CD8-positive, alpha-beta memory T cell (primary cell): ENCODE results near the gene RASA3. TPM values are rescaled to one million over a fixed set of nuclear protein-coding genes. Genes with fewer than 3 reads are reported as not detected.
A peak's percentile ranks its signal among the peaks of the same experiment; 100 is the strongest.

Experiments
- CTCF ChIA-PET: fragments of 350-600 bp; sonication (Branson Sonifier 250); formaldehyde crosslinking; loops from one replicate; lab custom pipeline; 2021; ENCODE audit warnings: antibody characterized with exemption; lab: Charles Lee
- POLR2A ChIA-PET: fragments of 350-600 bp; sonication (Branson Sonifier 250); formaldehyde crosslinking; loops from one replicate; lab custom pipeline; 2021; ENCODE audit warnings: antibody characterized with exemption; lab: Charles Lee
- DNase-seq, 5 donors: peaks; one replicate each; pipeline versions ENCODE4 v3.0.0 to v3.0.0-alpha.2; 2020 to 2022; ENCODE audit warnings: mixed read lengths in 1 of 5
- H3K27ac ChIP-seq: one replicate; pipeline ENCODE4 v1.7.0; 2013; ENCODE audit warnings: low read depth, mild to moderate bottlenecking, low read length, moderate library complexity
- H3K27me3 ChIP-seq: 2 replicates; pipeline ENCODE4 v1.7.0; 2013; ENCODE audit warnings: low read length, mild to moderate bottlenecking; ENCODE audit not compliant: insufficient read depth, poor library complexity, severe bottlenecking
- H3K36me3 ChIP-seq: 2 replicates; pipeline ENCODE4 v1.7.0; 2013; ENCODE audit warnings: mild to moderate bottlenecking, low read length, moderate library complexity; ENCODE audit not compliant: insufficient read depth
- H3K4me1 ChIP-seq: 2 replicates; pipeline ENCODE4 v1.7.0; 2013; ENCODE audit warnings: mild to moderate bottlenecking, low read length, moderate library complexity; ENCODE audit not compliant: insufficient read depth
- H3K4me3 ChIP-seq: 2 replicates; pipeline ENCODE4 v1.7.0; 2013; ENCODE audit warnings: mild to moderate bottlenecking, low read length
- H3K9me3 ChIP-seq: 2 replicates; pipeline ENCODE4 v1.7.0; 2013; ENCODE audit warnings: mild to moderate bottlenecking, low read length
- H3K27ac Mint-ChIP-seq, 8 donors: one replicate each; pipeline ENCODE4 v1.8.0; 2020 to 2021; ENCODE audit warnings: mixed read lengths in 8 of 8, mild to moderate bottlenecking in 6 of 8, inconsistent platforms in 3 of 8, moderate library complexity in 3 of 8
- H3K27me3 Mint-ChIP-seq, 2 donors: one replicate each; pipeline ENCODE4 v1.8.0; 2020 to 2021; ENCODE audit warnings: mixed read lengths in 2 of 2, mild to moderate bottlenecking in 1 of 2, moderate library complexity in 1 of 2
- H3K36me3 Mint-ChIP-seq, 3 donors: one replicate each; pipeline ENCODE4 v1.8.0; 2020 to 2021; ENCODE audit warnings: mixed read lengths in 3 of 3, inconsistent platforms in 1 of 3, mild to moderate bottlenecking in 1 of 3
- H3K4me1 Mint-ChIP-seq, 3 donors: one replicate each; pipeline ENCODE4 v1.8.0; 2020 to 2021; ENCODE audit warnings: mixed read lengths in 3 of 3, inconsistent platforms in 1 of 3, mild to moderate bottlenecking in 1 of 3
- H3K4me3 Mint-ChIP-seq, 7 donors: one replicate each; pipeline ENCODE4 v1.8.0; 2020 to 2021; ENCODE audit warnings: mixed read lengths in 7 of 7, mild to moderate bottlenecking in 6 of 7, moderate library complexity in 4 of 7, inconsistent platforms in 2 of 7
- H3K9me3 Mint-ChIP-seq, 5 donors: one replicate each; pipeline ENCODE4 v1.8.0; 2020 to 2022; ENCODE audit warnings: mixed read lengths in 5 of 5, mild to moderate bottlenecking in 3 of 5, moderate library complexity in 2 of 5, inconsistent platforms in 1 of 5
- polyA plus RNA-seq: library from polyadenylated mRNA; unstranded; fragments of 300-500 nt; fragmentation: Illumina TruSeq; gene quantifications from one replicate; pipeline ENCODE4 v1.2.3, GENCODE V29; 2021
- total RNA-seq, 2 experiments: library from RNA; stranded (reverse); gene quantifications; one replicate each; pipeline ENCODE4 v1.2.3, GENCODE V29; 2021

RASA3 gene
- total and polyA plus RNA-seq, 3 experiments from 2014 or later = 26.4 to 123 (median 27.1) TPM

GRCh38 chr13:114153485-114154080 lies 21.2 kb upstream of the RASA3 start:
- Mint-ChIP-seq H3K9me3 (no peaks in the 10 kb centered on the region), H3K36me3 (peaks cover 0 to 3% (median 0%) of the 10 kb centered on the region in 3 donors), H3K4me1 (peaks cover 72 to 84% (median 81%) of the 10 kb centered on the region in 3 donors), H3K4me3 (peak overlapping the region in 6 of 7 donors; percentile 2 to 52 (median 16)), H3K27ac (peak overlapping the region; percentile 12 to 91 (median 82)), H3K27me3 (peaks cover 0 to under 1% of the 10 kb centered on the region in 2 donors)
- H3K4me1 ChIP-seq = peaks cover 83% of the 10 kb centered on the region
- H3K4me3 ChIP-seq = no peak overlapping the region
- H3K36me3 ChIP-seq = no peaks in the 10 kb centered on the region
- H3K27me3 ChIP-seq = no peaks in the 10 kb centered on the region
- no peaks in the 10 kb centered on the region for H3K9me3 ChIP-seq
- ChIA-PET CTCF (interaction anchor here (1.2 kb wide), 1 partner anchor 32 kb away, joined by 3 read pairs; no protein-coding TSS in a partner anchor), POLR2A (no interaction called here)
- no peak overlapping the region for H3K27ac ChIP-seq
- DNase-seq = no peak

GRCh38 chr13:114152831-114153371 lies 20.5 kb upstream of the RASA3 start:
- ChIA-PET CTCF (interaction anchor here (1.1 to 1.4 kb wide), 4 partner anchors 8 to 70 kb away, joined by 3 to 4 read pairs (median 4); no protein-coding TSS in a partner anchor), POLR2A (interaction anchor here (1.6 kb wide), 1 partner anchor 22 kb away, joined by 4 read pairs; no protein-coding TSS in a partner anchor)
- Histone ChIP-seq H3K27me3 (no peaks in the 10 kb centered on the region), H3K4me3 (no peak overlapping the region), H3K9me3 (no peaks in the 10 kb centered on the region), H3K36me3 (no peaks in the 10 kb centered on the region), H3K27ac (no peak overlapping the region), H3K4me1 (peaks cover 81% of the 10 kb centered on the region)
- Mint-ChIP-seq H3K36me3 (peaks cover 0 to 3% (median 0%) of the 10 kb centered on the region in 3 donors), H3K4me3 (peak overlapping the region in 2 of 7 donors; percentile 15 to 34), H3K27me3 (peaks cover 0 to 2% of the 10 kb centered on the region in 2 donors), H3K9me3 (no peaks in the 10 kb centered on the region), H3K27ac (peak overlapping the region; percentile 39 to 99 (median 83)), H3K4me1 (peaks cover 73 to 84% (median 81%) of the 10 kb centered on the region in 3 donors)
- no peak for DNase-seq

- H3K4me1 ChIP-seq = peaks cover 80% of the 10 kb centered on the region
- Mint-ChIP-seq H3K4me1 (peaks cover 70 to 80% (median 77%) of the 10 kb centered on the region in 3 donors), H3K4me3 (peak overlapping the region in 1 of 7 donors; percentile 15), H3K27ac (peak overlapping the region; percentile 39 to 99 (median 89)), H3K27me3 (peaks cover 0 to 2% of the 10 kb centered on the region in 2 donors), H3K36me3 (peaks cover 0 to 3% (median 0%) of the 10 kb centered on the region in 3 donors), H3K9me3 (no peaks in the 10 kb centered on the region)
- POLR2A ChIA-PET = interaction anchor here (1.0 to 1.6 kb wide), 2 partner anchors 9 to 21 kb away, joined by 3 to 4 read pairs; no protein-coding TSS in a partner anchor
- no peaks in the 10 kb centered on the region for H3K9me3 ChIP-seq
- no peak overlapping the region for H3K4me3 ChIP-seq
- CTCF ChIA-PET = interaction anchor here (0.7 to 1.4 kb wide), 6 partner anchors 9 to 70 kb away, joined by 3 to 4 read pairs (median 4); no protein-coding TSS in a partner anchor
- H3K27ac ChIP-seq = no peak overlapping the region
- no peak for DNase-seq
- H3K36me3 ChIP-seq = no peaks in the 10 kb centered on the region
- H3K27me3 ChIP-seq = no peaks in the 10 kb centered on the region
Observed at GRCh38 chr13:114152285-114152645, 19.8 kb upstream of the RASA3 start.

GRCh38 chr13:114151565-114152284 lies 19.3 kb upstream of the RASA3 start:
- DNase-seq = peak in 4 of 5 donors; percentile 22 to 67 (median 60)
- H3K4me3 ChIP-seq = peak overlapping the region; percentile 25
- H3K4me1 Mint-ChIP-seq = peaks cover 71 to 78% (median 75%) of the 10 kb centered on the region in 3 donors
- ChIA-PET POLR2A (interaction anchor here (1.0 to 1.6 kb wide), 2 partner anchors 10 to 21 kb away, joined by 3 to 4 read pairs; no protein-coding TSS in a partner anchor), CTCF (interaction anchor here (0.7 to 1.7 kb wide), 9 partner anchors 9 to 74 kb away, joined by 3 to 6 read pairs (median 4); no protein-coding TSS in a partner anchor)
- no peaks in the 10 kb centered on the region for H3K9me3 Mint-ChIP-seq
- H3K4me1 ChIP-seq = peaks cover 80% of the 10 kb centered on the region
- H3K9me3 ChIP-seq = no peaks in the 10 kb centered on the region
- peaks cover 0 to 2% of the 10 kb centered on the region in 2 donors for H3K27me3 Mint-ChIP-seq
- peak overlapping the region; percentile 90 to 99 (median 97) for H3K27ac Mint-ChIP-seq
- H3K27me3 ChIP-seq = no peaks in the 10 kb centered on the region
- no peak overlapping the region for H3K27ac ChIP-seq
- H3K4me3 Mint-ChIP-seq = peak overlapping the region in 6 of 7 donors; percentile 26 to 68 (median 46)
- peaks cover 0 to 3% (median 0%) of the 10 kb centered on the region in 3 donors for H3K36me3 Mint-ChIP-seq
- H3K36me3 ChIP-seq = no peaks in the 10 kb centered on the region

GRCh38 chr13:114151031-114151430 lies 18.6 kb upstream of the RASA3 start:
- no peak overlapping the region for H3K27ac ChIP-seq
- CTCF ChIA-PET = interaction anchor here (0.7 to 1.7 kb wide), 6 partner anchors 10 to 75 kb away, joined by 3 to 6 read pairs (median 3); no protein-coding TSS in a partner anchor
- Mint-ChIP-seq H3K9me3 (no peaks in the 10 kb centered on the region), H3K4me3 (peak overlapping the region; percentile 26 to 68 (median 39)), H3K36me3 (peaks cover 0 to 3% (median 0%) of the 10 kb centered on the region in 3 donors), H3K27ac (peak overlapping the region; percentile 90 to 99 (median 97)), H3K4me1 (peaks cover 69 to 78% (median 73%) of the 10 kb centered on the region in 3 donors), H3K27me3 (peaks cover 0 to 2% of the 10 kb centered on the region in 2 donors)
- POLR2A ChIA-PET = interaction anchor here (1.0 kb wide), 2 partner anchors 10 to 76 kb away, joined by 3 read pairs; no protein-coding TSS in a partner anchor
- no peaks in the 10 kb centered on the region for H3K36me3 ChIP-seq
- no peaks in the 10 kb centered on the region for H3K27me3 ChIP-seq
- H3K4me3 ChIP-seq = peak overlapping the region; percentile 25
- H3K4me1 ChIP-seq = peaks cover 82% of the 10 kb centered on the region
- H3K9me3 ChIP-seq = no peaks in the 10 kb centered on the region
- DNase-seq = no peak

GRCh38 chr13:114149774-114150740 lies 17.6 kb upstream of the RASA3 start:
- CTCF ChIA-PET = interaction anchor here (0.7 to 1.7 kb wide), 4 partner anchors 10 to 76 kb away, joined by 3 to 6 read pairs (median 4); no protein-coding TSS in a partner anchor
- peaks cover 92% of the 10 kb centered on the region for H3K4me1 ChIP-seq
- H3K9me3 ChIP-seq = no peaks in the 10 kb centered on the region
- H3K36me3 ChIP-seq = no peaks in the 10 kb centered on the region
- peak overlapping the region in 6 of 7 donors; percentile 32 to 81 (median 68) for H3K4me3 Mint-ChIP-seq
- H3K4me1 Mint-ChIP-seq = peaks cover 69 to 88% (median 83%) of the 10 kb centered on the region in 3 donors
- H3K36me3 Mint-ChIP-seq = peaks cover 0 to 3% (median 0%) of the 10 kb centered on the region in 3 donors
- H3K4me3 ChIP-seq = peak overlapping the region; percentile 22
- no peak for DNase-seq
- no peak overlapping the region for H3K27ac ChIP-seq
- POLR2A ChIA-PET = interaction anchor here (1.0 kb wide), 1 partner anchor 77 kb away, joined by 3 read pairs; no protein-coding TSS in a partner anchor
- peak overlapping the region; percentile 90 to 99 (median 98) for H3K27ac Mint-ChIP-seq
- no peaks in the 10 kb centered on the region for H3K9me3 Mint-ChIP-seq
- H3K27me3 Mint-ChIP-seq = peaks cover 0 to 2% of the 10 kb centered on the region in 2 donors
- H3K27me3 ChIP-seq = no peaks in the 10 kb centered on the region
